ENCODE results near the gene ZNF282.
"Not testable (repeated sequence)": the region's sequence is repeated elsewhere in the genome, so short reads cannot be mapped to it uniquely, and the experiment has no call there.

ZNF282 gene

GRCh38 chr7:149253665-149254064, 58.3 kb downstream of the ZNF282 start:
- no peak for DNase-seq (ENCODE audit: low read depth in 2 of 2, low spot score in 1 of 2)

DNA sequence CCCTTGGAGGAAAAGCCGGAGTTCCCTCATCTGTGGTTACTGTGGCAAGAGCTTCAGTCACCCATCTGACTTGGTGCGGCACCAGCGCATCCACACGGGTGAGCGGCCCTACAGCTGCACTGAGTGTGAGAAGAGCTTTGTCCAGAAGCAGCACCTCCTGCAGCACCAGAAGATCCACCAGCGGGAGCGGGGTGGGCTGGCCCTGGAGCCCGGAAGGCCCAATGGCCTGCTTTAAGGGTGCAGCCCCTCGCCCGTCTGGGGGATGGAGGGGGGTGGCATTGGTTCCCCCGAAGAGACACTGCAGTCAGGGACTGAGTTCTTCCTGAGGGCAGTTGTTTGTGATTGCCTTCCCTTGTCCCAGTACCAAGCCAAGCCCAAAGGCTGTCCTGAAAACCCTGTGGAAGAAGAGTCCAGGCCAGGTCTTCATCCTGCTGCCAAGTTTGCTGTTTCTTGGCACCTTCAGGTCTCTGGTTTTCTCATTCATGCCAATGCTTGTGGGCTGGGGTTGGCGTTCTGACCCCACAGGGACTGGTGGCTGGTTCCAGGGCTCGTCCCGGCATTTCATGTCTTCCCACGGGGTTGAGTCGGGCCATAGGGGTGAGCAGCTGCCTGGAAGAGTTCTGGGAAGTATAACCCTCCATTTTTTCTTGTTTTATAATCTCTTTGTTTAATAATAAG, 59.0 kb downstream of the ZNF282 start:
- DNase-seq (ENCODE audit: low read depth in 2 of 2, low spot score in 1 of 2), result no peak

- DNase-seq (ENCODE audit: low read depth in 2 of 2, low spot score in 1 of 2), result no peak
Measured at GRCh38 chr7:149255174-149255573, 59.8 kb downstream of the ZNF282 start.

- DNase-seq (ENCODE audit: low read depth in 2 of 2, low spot score in 1 of 2), result no peak
Measured at GRCh38 chr7:149256568-149256967, 61.2 kb downstream of the ZNF282 start.

DNA sequence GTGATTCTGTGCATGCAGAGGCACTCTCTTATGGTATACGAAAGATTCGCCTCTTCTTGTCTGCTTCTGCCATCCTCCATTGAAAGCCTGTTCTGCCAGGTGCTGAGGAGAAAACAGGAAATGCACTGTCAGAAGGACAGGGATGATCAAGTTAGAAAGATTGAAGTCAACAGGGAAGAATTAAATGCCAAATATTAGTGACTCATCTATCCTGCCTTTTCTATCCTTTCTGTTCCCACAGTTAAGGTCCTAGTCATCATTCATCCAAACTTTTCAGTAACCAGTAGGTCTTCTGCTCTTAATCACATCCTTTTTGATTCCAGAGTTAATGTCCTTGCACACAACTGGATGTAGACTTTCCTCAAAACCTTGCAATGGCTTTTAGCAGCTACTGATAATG, 61.8 kb downstream of the ZNF282 start:
- no peak for DNase-seq (ENCODE audit: low read depth in 2 of 2, low spot score in 1 of 2)

GRCh38 chr7:149261316-149261828, 66.0 kb downstream of the ZNF282 start:
- DNase-seq (ENCODE audit: low read depth in 2 of 2, low spot score in 1 of 2), result no peak

- DNase-seq (ENCODE audit: low read depth in 2 of 2, low spot score in 1 of 2), result peak; percentile 62 to 79
Measured at GRCh38 chr7:149261829-149262617, 66.7 kb downstream of the ZNF282 start, which contains the start of gene ZNF783. Gene ZNF783, plus strand, starts transcription at chr7:149262196. Its CDS starts 138 bp downstream, at chr7:149262334.

GRCh38 chr7:149266451-149266850, 71.1 kb downstream of the ZNF282 start:
- DNase-seq (ENCODE audit: low read depth in 2 of 2, low spot score in 1 of 2), result no peak

DNA sequence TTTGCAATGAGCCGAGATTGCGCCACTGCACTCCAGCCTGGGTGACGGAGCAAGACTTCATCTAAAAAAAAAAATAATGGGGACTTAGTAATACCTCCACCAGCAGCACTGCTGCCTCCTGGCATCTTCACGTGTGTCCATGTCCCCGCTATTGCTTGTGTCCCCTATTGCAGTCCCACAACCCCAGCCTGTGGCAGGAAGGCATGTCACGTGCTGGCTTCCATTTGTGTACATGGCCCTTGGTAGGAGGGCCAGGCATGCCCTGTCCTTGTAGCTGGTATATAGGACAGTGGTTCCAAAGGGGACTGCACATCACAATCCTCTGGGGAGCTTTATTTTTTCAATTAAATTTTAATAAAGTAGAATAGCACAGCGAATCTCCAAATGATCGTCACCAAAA, 72.4 kb downstream of the ZNF282 start:
- DNase-seq (ENCODE audit: low read depth in 2 of 2, low spot score in 1 of 2), result no peak

GRCh38 chr7:149274424-149274823, 79.1 kb downstream of the ZNF282 start:
- DNase-seq (ENCODE audit: low read depth in 2 of 2, low spot score in 1 of 2), result not testable (repeated sequence)

All from stimulated activated CD8-positive, alpha-beta memory T cell treated with anti-CD3 and anti-CD28 coated beads, Interleukin-4, amount 100 ng/mL, for 4 hours (primary cell).